Right ventricle myocardium inferior (tissue), 1 donor: ENCODE results near the gene MCF2L. TPM values are rescaled to one million over a fixed set of nuclear protein-coding genes. Genes with fewer than 3 reads are reported as not detected.

Experiments
- ATAC-seq: fragments of 200-7000 bp; cut with Tn5 transposase; one replicate; pipeline ENCODE4 v1.9.1; 2020; ENCODE audit warnings: mild to moderate bottlenecking, moderate library complexity
- DNase-seq: peaks from one replicate; pipeline ENCODE4 v3.0.0; 2021; ENCODE audit errors: missing footprints
- intact Hi-C: fragments of 100-400 bp; cut with DNase I; formaldehyde crosslinking; loops from one replicate; pipeline ENCODE4 v1.11.0; 2022
- total RNA-seq: library from RNA; stranded (reverse); fragmentation: NEBNext Ultra II Directional; extraction: Animal tissue kit (Norgen Biotek cat#: 25700); gene quantifications from one replicate; pipeline ENCODE4 v1.2.1, GENCODE V29; 2021
- donor health status: DM: no; HTN: yes; CAD: no; lungs with severe emphysema.

MCF2L gene
- total RNA-seq, 1 donor from 2014 or later = 45.9 TPM

- intact Hi-C loops = no loop called here
- no peak for DNase-seq
These were observed 33.9 kb downstream of the MCF2L start for GRCh38 chr13:113002913-113003290.

DNA sequence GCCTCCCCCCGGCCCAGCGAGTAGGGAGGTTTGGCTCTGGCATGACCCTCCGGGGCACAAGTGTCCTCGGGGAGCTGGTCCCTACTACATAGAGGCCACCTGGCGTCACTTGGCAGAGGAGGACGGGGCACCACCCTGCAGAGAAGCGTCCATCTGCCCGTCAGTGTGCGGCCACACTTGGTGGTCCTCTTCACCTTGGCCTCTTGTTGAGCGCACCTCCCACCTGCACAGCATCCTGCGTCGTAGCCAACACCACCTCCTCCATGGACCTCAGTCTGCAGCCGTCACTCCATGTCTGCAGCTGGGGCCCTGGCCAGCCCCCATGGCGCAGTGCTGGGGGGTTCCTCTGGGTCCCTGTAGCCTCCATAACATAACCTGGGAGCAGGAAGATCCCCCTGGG lies 35.1 kb downstream of the MCF2L start:
- ATAC-seq (no peak), DNase-seq (no peak)
- intact Hi-C loops = no loop called here

More at GRCh38 chr13:113002913-113003290, 33.9 kb downstream of the MCF2L start:
- no peak for ATAC-seq

DNA sequence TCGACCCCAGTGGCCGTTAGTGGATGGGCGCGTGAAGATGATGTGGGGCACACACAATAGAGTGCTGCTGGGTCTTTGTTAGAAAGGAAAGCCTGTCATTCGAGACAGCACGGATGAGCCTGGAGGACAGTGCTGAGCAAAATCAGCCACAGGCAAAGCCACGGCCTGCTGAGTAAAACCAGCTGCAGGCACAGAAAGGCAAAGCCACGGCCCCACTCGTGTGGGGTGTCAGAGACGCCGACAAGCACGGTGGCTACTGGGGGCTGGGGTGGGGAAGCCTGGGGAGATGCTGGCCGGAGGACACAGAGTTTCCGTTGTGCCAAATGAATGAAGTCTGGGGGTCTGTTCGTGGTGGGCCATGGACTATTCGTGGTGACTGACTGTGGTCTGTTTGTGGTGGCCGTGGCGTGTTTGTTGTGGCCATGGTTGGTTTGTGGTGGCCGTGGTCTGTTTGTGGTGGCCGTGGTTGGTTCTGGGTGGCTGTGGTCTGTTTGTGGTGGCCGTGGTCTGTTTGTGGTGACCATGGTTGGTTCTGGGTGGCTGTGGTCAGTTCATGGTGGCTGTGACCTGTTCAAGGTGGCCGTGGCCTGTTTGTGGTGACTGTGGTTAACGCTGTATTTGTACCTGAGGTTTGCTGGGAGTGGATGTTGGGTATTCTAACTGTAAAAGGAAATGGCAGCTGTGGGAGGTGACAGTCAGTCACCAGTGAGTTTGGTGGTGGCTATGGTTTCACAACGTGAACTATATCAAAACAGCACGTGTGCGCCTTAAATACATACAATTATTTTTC lies 36.3 kb downstream of the MCF2L start:
- no peak for ATAC-seq

DNA sequence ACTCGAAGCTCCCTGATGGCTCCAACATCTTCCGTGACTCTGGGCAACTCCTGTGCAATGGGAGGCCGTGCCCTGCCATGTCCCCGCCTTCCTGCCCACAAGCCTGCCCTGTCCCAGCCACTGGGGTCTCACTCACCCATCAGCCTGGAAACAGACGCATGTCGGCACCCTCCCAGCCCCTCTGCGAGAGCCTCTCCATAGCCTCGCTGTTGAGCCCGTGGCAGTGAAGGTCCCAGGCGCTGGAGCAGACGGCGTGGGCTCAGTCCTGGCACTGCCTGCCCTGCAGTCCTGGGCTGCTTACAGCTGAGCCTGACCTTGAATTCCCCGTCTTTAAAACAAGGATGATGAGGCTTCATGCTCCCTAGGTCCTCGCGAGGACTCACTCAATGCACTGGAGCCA lies 37.0 kb downstream of the MCF2L start:
- no peak for DNase-seq
- intact Hi-C loops = no loop called here
- no peak for ATAC-seq

More for the DNA sequence above, 36.3 kb downstream of the MCF2L start:
- DNase-seq = no peak
- intact Hi-C loops = no loop called here

GRCh38 chr13:113006660-113007059 lies 37.6 kb downstream of the MCF2L start:
- ATAC-seq (no peak), DNase-seq (no peak)
- intact Hi-C loops = no loop called here

DNA sequence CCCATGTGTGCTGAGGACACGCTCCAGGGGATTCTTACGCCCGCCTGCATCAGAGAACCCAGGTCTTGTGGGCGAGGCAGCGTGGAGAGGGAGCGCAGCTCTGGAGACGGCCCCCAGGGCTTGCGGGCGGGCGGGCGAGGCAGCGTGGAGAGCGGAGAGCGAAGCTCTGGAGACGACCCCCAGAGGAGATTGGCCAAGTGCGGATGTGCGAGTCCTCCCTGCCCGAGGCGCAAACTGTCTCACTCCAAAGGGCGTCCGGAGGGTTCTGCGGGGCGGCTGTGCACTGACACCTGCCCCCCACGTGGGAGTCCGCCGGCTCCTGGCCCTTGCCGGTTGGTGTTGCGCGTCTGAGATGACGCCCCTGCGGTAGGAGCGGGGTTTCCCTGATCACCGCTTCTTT lies 39.8 kb downstream of the MCF2L start:
- no peak for ATAC-seq

DNA sequence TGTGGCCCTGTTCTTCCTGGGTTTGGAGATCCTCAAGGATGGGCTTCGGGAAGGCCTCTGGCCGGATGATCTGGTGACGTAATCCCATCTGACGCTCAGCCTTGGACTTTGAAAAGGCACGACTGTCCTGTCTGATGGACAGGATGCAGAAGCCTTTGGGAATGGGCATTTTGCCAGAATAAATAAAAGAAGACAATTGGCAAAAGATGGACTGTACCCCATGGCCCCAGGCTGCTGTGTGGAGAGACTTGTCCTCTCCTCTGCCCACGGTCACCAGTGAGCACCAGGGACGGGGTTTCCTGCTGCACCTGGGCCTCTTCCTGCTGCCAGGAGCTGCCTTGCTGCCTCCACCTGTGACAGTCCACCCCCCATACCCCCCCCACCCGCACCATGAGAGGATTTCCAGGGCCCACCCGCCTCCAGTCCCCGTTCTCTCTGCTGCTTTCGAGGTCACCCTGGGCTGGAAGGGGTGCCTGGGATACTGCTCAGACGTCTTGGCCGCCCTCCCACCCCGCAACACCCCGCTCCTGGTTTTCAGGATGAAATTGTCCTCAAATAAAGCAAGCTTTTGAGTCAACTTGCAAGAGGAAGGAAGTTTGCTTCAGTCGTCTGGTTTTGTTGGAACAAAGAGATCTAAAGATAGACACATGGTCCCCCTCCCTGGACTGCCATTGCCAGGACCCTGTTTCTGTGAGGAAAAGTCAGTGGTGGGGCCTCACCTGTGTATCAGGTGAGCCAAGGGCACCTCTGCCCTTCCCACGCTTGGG lies 40.9 kb downstream of the MCF2L start:
- ATAC-seq = no peak
- intact Hi-C loops = no loop called here
- no peak for DNase-seq

More for the DNA sequence above, 39.8 kb downstream of the MCF2L start:
- no peak for DNase-seq
- intact Hi-C loops = no loop called here

GRCh38 chr13:113010510-113010865 lies 41.5 kb downstream of the MCF2L start:
- DNase-seq (no peak), ATAC-seq (no peak)
- intact Hi-C loops = no loop called here

- ATAC-seq = no peak
- intact Hi-C loops = no loop called here
- DNase-seq = no peak
These were observed 44.3 kb downstream of the MCF2L start for GRCh38 chr13:113013303-113013702.

- intact Hi-C loops = no loop called here
- ATAC-seq = no peak
- no peak for DNase-seq
These were observed 45.1 kb downstream of the MCF2L start for GRCh38 chr13:113013878-113014751.

DNA sequence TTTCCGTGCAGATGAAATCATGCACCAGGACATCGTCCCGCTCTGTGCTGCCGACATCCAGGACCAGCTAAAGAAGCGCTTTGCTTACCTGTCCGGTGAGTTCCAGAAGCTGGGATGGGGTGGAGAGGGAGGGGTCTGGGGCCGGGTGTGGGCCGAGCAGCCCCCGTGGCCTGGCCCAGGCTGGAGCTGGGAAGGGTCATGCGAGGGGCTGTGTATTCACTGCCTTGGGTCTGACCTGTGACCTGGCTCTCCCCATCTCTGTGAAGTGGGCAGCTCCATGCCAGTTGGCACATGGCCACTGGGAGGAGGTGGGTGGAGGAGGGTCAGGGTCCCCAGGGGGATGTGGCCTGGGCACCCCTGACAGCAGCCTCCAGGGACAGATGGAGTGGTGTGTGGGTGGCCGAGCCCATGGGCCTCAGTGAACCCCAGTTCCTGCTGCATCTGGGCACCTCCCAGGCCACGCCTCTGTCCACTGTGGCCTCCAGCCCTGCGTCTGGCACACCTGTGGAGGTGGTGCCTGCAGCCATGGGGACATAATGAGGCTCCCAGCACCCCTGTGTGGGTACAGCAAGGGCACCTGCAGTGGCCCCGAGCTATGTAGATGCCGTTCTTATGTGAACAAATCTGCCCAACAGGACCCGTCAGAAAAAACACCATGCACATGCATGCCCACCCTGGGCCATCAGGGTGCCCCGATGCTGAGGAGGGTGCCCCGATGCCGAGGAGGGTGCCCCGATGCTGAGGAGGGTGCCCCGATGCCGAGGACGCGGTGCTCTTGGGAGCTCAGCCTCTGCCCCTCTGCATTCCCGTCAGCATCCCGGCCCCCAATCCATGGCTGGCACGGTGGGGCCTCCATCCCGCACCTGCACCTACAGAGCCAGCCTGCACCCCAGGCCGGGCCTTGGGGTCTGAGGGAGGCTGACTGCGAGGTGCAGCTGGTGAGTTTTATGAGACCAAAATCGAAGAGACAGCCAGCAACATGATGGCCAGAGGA lies 46.0 kb downstream of the MCF2L start:
- ATAC-seq = no peak
- intact Hi-C loops = no loop called here

GRCh38 chr13:113015826-113016525 lies 47.0 kb downstream of the MCF2L start:
- intact Hi-C loops = no loop called here
- ATAC-seq = no peak
- no peak for DNase-seq

More for the DNA sequence above, 46.0 kb downstream of the MCF2L start:
- DNase-seq = no peak

GRCh38 chr13:113016526-113017295 lies 47.7 kb downstream of the MCF2L start:
- no peak for DNase-seq
- no peak for ATAC-seq
- intact Hi-C loops = no loop called here

GRCh38 chr13:113017506-113018215 lies 48.6 kb downstream of the MCF2L start:
- intact Hi-C loops = no loop called here
- DNase-seq = no peak
- ATAC-seq = no peak

GRCh38 chr13:113018676-113019465 lies 49.9 kb downstream of the MCF2L start:
- no peak for ATAC-seq
- DNase-seq = no peak
- intact Hi-C loops = no loop called here
